Uterus (tissue), 2 donors: ENCODE results near the gene RNF208.

Source experiments
- CTCF ChIP-seq, 4 experiments: fragments of 200-600 bp in 2 of 4; fragments of 450-650 bp in 2 of 4; sonication (generic) in 2 of 4; IDR thresholded peaks; one replicate each; pipeline ENCODE4 v1.5.1; 2016 to 2019; ENCODE audit warnings: antibody characterized with exemption in 4 of 4, mild to moderate bottlenecking in 2 of 4, moderate library complexity in 1 of 4
- POLR2A ChIP-seq, 2 donors: fragments of 450-650 bp; IDR thresholded peaks; one replicate each; pipeline ENCODE4 v1.6.1; 2016; ENCODE audit warnings: antibody characterized with exemption in 2 of 2, mild to moderate bottlenecking in 1 of 2, moderate library complexity in 1 of 2

GRCh38 chr9:137182836-137183235, 39.2 kb downstream of the RNF208 start:
- no peak for TF ChIP-seq CTCF (IDR thresholded peaks at IDR 0.05)
- TF ChIP-seq POLR2A (IDR thresholded peaks at IDR 0.05) = no peak
